ENCODE measurements around the gene ANKMY1.

Gene ANKMY1

DNA sequence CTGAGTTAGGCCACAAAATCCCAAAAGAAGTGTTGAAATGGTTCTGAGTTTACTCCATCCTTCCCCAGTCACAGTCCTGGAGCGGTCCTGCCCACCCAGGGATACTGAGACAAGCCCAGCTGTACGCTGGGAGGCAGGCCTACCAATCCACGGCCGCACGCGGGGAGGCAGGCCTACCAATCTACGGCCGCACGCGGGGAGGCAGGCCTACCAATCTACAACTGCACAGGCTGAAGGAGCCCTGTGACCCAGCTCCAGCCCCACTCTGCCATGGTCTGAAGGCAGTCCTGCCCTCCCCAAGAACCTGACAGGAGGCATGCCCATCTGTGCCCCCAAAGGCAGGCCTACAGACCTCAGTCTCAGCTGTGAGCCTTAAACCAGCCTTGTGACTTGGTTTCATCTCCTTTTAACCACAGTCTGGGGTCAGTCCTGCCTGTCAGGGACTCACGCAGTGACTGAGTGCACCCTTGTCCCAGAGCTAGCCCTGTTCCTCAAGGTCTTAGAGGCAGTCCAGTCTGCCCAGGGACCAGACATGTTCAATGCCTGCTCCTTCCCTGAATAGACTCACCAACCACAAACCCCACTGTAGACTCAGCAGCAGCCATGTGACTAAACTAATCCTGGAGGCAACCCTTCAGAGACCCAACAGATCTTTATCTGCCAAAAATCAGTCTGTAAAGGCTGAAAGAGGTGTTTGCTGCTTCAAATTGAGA, 85.6 kb downstream of the ANKMY1 start:
- no peak for DNase-seq (ENCODE audit: low spot score)

DNA sequence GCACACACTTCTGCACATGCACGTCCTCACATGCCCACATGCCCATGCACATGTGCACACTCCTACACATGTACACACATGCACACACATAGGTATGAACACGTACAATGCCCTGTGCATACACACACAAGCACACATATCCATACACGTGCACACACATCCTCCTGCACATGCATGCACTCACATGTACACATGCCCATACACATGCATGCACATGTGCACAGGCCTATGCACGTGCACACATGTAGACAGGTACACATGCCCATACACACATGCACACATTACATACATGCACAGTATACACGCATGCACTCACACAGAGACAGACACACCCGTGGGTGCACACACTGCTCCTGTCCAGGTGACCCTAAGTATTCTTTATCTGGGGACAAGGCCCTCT, 88.0 kb downstream of the ANKMY1 start:
- DNase-seq (ENCODE audit: low spot score), result no peak

GRCh38 chr2:240469239-240469636, 88.5 kb downstream of the ANKMY1 start:
- no peak for DNase-seq (ENCODE audit: low spot score)

GRCh38 chr2:240468303-240469238, 89.2 kb downstream of the ANKMY1 start:
- DNase-seq (ENCODE audit: low spot score), result no peak

DNA sequence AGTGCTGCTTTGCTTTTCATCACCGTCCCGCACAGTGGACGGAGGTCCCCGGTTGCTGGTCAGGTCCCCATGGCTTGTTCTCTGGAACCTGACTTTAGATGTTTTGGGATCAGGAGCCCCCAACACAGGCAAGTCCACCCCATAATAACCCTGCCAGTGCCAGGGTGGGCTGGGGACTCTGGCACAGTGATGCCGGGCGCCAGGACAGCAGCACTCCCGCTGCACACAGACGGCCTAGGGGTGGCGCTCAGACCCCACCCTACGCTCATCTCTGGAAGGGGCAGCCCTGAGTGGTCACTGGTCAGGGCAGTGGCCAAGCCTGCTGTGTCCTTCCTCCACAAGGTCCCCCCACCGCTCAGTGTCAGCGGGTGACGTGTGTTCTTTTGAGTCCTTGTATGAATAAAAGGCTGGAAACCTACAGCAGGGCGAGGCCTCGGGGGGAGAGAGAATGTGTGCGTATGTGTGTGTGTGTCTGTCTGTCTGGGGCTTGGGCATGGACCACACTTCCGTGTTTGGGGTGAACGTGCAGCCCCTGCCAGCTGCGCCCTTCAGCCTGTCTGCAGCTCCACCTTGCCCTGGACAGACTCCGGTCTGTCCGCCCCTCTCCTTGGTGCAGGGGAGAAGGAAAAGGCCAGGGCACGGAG, 90.0 kb downstream of the ANKMY1 start:
- no peak for DNase-seq (ENCODE audit: low spot score)

- DNase-seq (ENCODE audit: low spot score), result no peak
These were observed 90.6 kb downstream of the ANKMY1 start for GRCh38 chr2:240467149-240467642.

GRCh38 chr2:240466579-240467148, 91.1 kb downstream of the ANKMY1 start:
- DNase-seq (ENCODE audit: low spot score), result no peak

GRCh38 chr2:240465765-240466578, 91.8 kb downstream of the ANKMY1 start:
- no peak for DNase-seq (ENCODE audit: low spot score)

GRCh38 chr2:240465268-240465764, 92.5 kb downstream of the ANKMY1 start:
- DNase-seq (ENCODE audit: low spot score), result no peak

DNA sequence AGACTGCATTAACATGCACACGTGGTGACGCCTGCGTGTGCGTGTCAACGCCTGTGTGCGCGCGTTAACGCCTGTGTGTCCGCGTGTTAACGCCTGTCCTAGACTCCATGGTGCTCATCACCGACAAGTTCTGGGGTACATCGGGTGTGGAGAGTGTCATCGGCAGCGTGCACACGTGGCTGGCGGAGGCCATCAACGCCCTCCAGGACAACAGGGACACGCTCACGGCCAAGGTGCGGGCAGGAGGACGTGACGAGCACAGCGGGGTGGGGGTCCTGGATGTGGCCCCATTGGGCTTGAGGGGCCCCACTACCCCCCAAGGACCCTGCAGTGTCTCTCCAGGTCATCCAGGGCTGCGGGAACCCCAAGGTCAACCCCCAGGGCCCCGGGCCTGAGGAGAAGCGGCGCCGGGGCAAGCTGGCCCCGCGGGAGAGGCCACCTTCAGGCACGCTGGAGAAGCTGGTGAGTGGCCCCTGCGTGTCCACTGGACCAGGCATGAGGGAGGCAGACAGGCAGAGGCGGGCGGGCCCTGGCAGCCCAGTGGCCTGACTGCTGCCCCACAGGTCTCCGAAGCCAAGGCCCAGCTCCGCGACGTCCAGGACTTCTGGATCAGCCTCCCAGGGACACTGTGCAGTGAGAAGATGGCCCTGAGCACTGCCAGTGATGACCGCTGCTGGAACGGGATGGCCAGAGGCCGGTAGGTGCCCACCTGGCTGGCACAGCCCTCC, 93.1 kb downstream of the ANKMY1 start:
- no peak for DNase-seq (ENCODE audit: low spot score)

DNA sequence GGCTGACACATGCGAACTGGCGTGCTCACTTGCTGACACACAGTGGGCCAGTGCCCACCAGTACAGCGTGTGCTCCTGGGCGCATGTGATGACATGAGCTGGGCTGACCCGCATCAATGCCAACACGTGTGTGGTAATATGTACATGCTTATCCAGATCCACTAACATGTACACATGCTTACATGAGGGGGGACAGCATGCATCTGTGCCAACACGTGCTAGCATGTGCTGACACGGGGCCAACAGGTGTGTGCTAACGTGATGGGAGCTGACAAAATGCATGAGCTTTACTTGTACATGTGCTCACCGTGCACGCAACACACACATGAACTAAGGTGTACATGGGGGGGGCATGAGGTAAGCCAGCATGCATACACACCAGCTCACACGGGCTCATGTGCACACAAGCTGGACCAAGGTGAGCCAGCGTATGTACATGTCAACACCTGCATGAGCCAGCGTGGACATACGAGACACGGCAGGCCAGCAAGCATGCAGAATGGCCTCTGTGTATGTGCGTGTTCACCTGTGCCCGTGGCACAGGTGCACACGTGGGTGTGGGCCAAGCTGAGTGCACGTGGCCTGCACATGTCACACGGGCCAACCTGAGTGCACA, 93.8 kb downstream of the ANKMY1 start:
- no peak for DNase-seq (ENCODE audit: low spot score)

- no peak for DNase-seq (ENCODE audit: low spot score)
These were observed 94.4 kb downstream of the ANKMY1 start for GRCh38 chr2:240463274-240463865.

DNA sequence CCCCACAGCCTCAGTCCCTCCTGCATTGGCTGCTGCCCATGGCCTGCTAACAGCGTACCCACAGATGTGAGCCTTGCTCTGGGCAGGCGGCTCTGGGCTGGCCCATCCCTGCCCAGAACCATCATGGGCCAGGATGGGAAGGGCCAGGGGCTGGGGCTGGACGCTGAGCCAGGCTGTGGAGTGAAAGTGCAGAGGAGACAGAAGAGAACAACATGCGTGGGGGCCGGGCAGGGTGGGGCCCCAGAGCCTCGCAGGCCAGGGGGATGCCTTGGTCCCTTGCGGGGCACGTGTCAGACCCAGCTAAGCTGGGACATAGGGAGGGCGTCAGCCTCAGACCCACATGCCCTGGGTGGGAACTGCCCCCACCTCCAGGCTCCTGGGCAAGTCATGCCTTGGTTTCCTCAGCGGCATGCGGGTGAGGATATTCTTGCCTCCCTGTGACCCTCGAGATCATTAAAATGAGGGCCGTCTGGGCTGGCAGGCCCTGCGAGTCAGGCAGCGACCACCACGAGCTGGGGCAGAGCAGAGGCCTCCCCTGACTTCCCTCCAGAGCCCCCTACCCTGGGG, 95.0 kb downstream of the ANKMY1 start:
- no peak for DNase-seq (ENCODE audit: low spot score)

DNA sequence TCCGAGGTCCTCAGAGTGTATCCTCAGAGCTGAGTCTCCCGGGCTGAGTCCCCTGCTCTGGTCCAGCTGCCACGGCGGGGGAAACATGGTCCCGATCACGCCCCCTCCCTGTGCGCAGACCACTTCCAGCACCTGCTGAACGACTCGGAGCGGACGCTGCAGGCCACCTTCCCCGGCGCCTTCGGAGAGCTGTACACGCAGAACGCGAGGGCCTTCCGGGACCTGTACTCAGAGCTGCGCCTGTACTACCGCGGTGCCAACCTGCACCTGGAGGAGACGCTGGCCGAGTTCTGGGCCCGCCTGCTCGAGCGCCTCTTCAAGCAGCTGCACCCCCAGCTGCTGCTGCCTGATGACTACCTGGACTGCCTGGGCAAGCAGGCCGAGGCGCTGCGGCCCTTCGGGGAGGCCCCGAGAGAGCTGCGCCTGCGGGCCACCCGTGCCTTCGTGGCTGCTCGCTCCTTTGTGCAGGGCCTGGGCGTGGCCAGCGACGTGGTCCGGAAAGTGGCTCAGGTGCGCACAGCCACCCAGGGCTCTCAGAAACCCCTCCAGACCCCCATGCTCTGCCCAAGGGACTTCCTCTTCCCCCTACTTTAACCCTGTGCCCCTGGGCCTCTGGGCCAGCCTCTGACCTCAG, 95.6 kb downstream of the ANKMY1 start:
- DNase-seq (ENCODE audit: low spot score), result no peak

GRCh38 chr2:240461471-240462072, 96.2 kb downstream of the ANKMY1 start:
- DNase-seq (ENCODE audit: low spot score), result no peak

DNA sequence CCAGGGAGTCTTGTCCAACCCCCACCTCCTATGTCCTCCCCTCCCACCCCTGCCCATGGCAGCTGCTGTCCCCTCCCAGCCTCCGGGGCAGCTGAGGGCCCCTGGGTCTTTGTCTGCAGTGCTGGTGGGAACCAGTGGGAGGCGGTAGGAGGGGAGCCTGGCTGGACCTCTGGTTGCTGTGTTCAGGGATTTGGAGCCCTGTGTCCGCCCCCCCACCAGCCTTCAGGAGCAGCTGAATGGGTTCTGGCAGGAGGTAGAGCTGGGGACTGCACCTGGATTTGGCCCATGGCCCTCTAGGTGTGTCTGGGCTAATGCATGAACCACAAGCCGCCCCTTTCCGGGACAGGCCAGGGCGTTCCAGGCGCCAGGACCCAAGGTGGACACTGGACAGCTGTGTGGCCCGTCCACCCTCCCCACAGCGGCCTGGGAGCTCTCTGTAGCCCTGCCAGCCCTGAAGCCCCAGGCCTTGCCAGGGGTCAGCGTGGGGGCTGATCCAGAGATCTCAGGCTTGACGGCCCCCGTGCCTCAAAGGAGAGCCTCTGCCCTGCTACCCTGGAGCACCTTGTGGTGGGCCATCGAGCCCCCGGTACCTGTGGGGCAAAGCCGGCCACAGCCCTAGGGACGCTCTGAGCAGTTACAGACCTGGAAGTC, 96.9 kb downstream of the ANKMY1 start:
- DNase-seq (ENCODE audit: low spot score), result no peak

DNA sequence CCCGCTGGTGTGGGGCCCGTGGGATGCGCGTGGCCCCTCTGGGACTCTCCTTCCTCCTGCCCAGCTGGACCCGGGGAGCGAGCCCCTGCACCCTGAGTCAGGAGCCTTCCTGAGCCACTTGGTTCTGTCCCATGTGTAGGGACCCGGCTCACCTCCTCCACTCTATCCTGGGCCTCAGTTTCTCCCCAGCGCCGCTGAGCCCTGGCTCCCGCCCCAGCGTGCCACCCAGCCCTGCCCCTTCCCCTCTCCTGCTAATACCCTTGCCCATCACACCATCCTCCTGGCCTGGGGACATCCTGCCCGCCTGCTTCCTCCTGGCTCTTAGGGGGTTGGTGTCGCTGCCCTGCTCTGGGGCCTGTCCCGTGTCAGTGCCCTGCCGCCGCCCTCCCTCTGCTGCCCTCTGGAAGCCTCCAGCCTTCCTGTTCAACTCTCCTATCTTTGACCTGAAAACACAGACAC, 97.5 kb downstream of the ANKMY1 start:
- no peak for DNase-seq (ENCODE audit: low spot score)
